ENCODE data around the gene USF1.

- TF ChIP-seq CTCF (conservative IDR thresholded peaks at IDR 0.05; ENCODE audit: low read depth, low read length) (no peak), EZH2 (IDR thresholded peaks at IDR 0.05; ENCODE audit: borderline replicate concordance, low read depth, low read length, poor library complexity, severe bottlenecking) (no peak)
These were observed 44.2 kb upstream of the USF1 start for GRCh38 chr1:161089938-161090337.
